H1 (cell line): ENCODE results near the gene GRM1. TPM values are rescaled to one million over a fixed set of nuclear protein-coding genes. Genes with fewer than 3 reads are reported as not detected.

Source experiments
- RNF2 ChIP-seq: fragments of 200-900, 300-1000 bp; sonication (generic); IDR thresholded peaks from 2 replicates; pipeline ENCODE4 v1.7.1; 2016; ENCODE audit warnings: borderline replicate concordance, low read depth, mild to moderate bottlenecking, antibody characterized with exemption, low read length; ENCODE audit not compliant: poor library complexity, severe bottlenecking; ENCODE audit errors: missing control alignments
- polyA plus RNA-seq, 7 experiments: library from polyadenylated mRNA; depleted of rRNA in 3 of 7; stranded (reverse) in 5 of 7; unstranded in 2 of 7; fragments of >200 nt in 5 of 7; fragments of 200-250 nt in 2 of 7; gene quantifications; 1 replicate in 5 of 7; 2 replicates in 1 of 7; 4 replicates in 1 of 7; pipeline versions ENCODE4 v1.2.1 to v1.2.3, GENCODE V29; 2011 to 2013; ENCODE audit warnings: missing spikeins in 2 of 7, mixed read lengths in 2 of 7
- total RNA-seq: library from RNA; stranded (reverse); fragmentation: NEBNext Ultra II Directional; extraction: Animal tissue kit (Norgen Biotek cat#: 25700); gene quantifications from 2 replicates; pipeline ENCODE4 v1.2.1, GENCODE V29; 2021

The GRM1 gene
- total and polyA plus RNA-seq, 2 of the 8 experiments (the other 6 are each of a cell fraction or from before 2014, with no cell fraction given) = 0.15 to 1.3 TPM

DNA sequence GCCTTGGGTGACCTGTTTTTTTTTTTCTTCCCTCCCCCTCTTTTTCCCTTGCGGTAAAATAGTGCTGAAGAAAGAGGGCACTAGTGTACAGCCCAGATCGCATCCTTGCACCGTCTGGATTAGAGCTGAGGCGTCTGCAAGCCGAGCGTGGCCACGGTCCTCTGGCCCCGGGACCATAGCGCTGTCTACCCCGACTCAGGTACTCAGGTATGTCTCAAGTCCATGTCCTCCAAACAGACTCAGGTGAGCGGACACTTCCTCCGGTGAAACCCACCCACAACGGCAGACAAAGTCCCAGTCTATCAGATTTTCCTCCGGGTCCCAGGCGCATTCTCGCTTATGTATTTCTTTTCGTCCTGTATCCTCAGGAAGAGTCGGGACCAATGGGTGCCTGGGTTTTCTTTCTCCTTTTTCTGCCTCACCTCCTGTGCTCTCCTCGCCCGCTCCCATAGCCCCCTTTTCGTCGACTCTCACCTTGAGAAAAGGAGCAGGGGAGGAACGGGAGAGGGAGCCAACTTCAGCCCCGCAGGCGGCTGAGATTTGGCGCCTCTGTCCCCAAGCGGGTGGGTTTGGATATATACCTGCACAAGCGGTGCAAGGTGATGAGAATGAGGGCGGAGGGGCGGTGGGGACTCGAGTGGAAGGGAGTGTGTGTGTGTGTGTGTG, 1.1 kb upstream of the GRM1 start (continued):
- no peak for TF ChIP-seq RNF2
